Mammary epithelial cell (primary cell): ENCODE measurements around the gene OR6S1.

ENCODE experiments used
- EZH2 ChIP-seq: IDR thresholded peaks from 2 replicates; pipeline ENCODE4 v1.6.1; 2012; ENCODE audit warnings: low read length, inconsistent platforms, borderline replicate concordance
- TF ChIP-seq, protein P1 (sequence below), 2 donors: IDR thresholded peaks in 1 of 2; conservative IDR thresholded peaks in 1 of 2; 2 replicates each; pipeline ENCODE4 v1.5.1; 2011 to 2012; ENCODE audit warnings: inconsistent platforms in 2 of 2, low read length in 2 of 2, mild to moderate bottlenecking in 2 of 2, control low read depth in 1 of 2, low read depth in 1 of 2; ENCODE audit not compliant: insufficient read depth in 1 of 2; ENCODE audit errors: extremely low read depth in 1 of 2

DNA sequence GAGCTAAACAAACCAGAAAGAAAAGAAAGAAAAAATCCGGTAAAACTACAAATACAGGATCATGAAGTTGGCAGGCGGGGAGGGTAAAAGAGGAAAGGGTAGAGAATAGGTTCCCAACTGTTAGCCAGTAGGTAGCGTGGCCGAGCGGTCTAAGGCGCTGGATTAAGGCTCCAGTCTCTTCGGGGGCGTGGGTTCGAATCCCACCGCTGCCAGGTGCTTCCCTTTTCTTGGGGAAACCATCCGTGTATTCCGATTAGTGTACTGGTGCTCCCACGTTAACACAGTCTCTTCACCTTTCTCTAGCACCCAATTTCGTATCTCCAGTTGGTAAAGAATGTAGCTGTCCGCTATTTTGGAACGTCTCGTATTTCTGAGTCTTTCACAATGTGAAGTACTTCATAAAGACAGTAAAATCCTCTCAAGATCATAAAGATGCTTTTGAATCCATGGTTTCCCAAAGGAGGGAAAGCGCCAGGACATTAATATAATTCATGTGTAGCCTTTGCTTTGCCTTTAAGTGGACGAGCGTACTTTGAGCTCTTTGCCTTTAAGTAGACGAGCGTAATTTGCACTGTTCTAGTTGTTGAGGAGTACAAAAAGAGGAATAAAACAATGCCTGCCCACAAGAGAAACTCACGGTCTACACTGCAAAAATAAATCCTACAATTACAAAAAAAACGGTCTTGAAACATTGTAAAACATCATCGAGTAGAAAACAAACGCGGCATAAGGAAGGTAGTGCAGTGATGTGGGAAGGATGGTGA lies 31.3 kb downstream of the OR6S1 start:
- TF ChIP-seq, protein P1, sequence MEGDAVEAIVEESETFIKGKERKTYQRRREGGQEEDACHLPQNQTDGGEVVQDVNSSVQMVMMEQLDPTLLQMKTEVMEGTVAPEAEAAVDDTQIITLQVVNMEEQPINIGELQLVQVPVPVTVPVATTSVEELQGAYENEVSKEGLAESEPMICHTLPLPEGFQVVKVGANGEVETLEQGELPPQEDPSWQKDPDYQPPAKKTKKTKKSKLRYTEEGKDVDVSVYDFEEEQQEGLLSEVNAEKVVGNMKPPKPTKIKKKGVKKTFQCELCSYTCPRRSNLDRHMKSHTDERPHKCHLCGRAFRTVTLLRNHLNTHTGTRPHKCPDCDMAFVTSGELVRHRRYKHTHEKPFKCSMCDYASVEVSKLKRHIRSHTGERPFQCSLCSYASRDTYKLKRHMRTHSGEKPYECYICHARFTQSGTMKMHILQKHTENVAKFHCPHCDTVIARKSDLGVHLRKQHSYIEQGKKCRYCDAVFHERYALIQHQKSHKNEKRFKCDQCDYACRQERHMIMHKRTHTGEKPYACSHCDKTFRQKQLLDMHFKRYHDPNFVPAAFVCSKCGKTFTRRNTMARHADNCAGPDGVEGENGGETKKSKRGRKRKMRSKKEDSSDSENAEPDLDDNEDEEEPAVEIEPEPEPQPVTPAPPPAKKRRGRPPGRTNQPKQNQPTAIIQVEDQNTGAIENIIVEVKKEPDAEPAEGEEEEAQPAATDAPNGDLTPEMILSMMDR (conservative IDR thresholded peaks at IDR 0.05 in 1 of 2, IDR thresholded peaks at IDR 0.05 in 1 of 2; ENCODE audit: extremely low read depth in 1 of 2, insufficient read depth in 1 of 2, low read depth in 1 of 2, low read length in 2 of 2): no peak
- no peak for TF ChIP-seq EZH2
